SH-SY5Y (cell line): ENCODE measurements around the gene VNN1.

Experiments used
- GATA2 ChIP-seq: IDR thresholded peaks from 2 replicates; pipeline ENCODE4 v1.6.1; 2011; ENCODE audit warnings: mild to moderate bottlenecking, low read depth, low read length
- GATA3 ChIP-seq: IDR thresholded peaks from 2 replicates; pipeline ENCODE4 v1.6.1; 2011; ENCODE audit warnings: low read depth, mild to moderate bottlenecking, low read length, moderate library complexity

DNA sequence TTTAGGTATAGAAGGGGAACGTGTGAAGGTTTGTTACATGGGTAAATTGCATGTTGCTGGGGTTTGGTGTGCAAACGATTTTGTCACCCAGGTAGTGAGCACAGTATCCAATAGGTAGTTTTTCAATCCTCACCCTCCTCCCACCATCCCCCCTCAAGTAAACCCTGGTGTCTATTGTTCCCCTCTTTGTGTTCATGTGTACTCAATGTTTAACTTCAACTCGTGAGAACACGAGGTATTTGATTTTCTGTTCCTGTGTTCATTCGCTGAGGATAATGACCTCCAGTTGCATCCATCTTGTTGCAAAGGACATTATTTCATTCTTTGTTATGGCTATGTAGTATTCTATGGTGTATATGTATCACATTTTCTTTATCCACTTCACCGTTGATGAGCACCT, 11.6 kb upstream of the VNN1 start:
- TF ChIP-seq GATA2 (no peak), GATA3 (no peak)
